NCI-H526 (cell line): ENCODE data around the gene LRCH1.

ENCODE experiments used
- DNase-seq, 2 experiments: peaks; one replicate each; lab custom pipeline; 2025; lab: John Stamatoyannopoulos, UW

The LRCH1 gene

DNA sequence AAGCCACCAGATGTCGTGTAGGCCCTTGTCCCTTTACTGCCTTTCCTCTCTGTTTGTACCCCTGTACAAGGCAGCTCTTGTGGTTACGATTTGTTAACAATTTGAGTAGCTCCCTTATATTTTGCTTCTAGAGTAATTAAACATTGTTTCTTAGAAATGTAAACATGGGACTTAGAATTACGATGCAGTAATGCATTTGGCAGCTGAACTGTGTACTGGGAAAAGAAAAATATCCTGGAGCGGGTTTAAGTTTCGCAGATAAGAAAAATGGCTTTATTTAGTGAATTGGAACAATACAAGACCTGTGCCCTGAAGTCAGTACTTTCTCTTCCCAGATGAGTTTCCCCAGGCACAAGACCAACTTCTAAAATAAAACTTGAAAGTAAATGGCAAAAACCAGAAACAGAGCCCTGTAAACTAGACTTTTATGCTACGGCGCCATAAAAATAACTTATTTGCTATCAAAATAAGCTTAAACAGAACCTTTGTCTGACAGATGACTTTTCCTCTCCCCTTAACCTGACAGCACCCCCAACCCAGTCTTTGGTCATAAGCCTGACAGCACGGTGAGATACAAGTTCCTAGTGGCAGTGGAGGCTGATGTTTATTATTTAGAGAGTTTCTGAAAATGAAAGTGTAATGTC is 63.0 kb downstream of the LRCH1 start:
- no peak for DNase-seq

DNA sequence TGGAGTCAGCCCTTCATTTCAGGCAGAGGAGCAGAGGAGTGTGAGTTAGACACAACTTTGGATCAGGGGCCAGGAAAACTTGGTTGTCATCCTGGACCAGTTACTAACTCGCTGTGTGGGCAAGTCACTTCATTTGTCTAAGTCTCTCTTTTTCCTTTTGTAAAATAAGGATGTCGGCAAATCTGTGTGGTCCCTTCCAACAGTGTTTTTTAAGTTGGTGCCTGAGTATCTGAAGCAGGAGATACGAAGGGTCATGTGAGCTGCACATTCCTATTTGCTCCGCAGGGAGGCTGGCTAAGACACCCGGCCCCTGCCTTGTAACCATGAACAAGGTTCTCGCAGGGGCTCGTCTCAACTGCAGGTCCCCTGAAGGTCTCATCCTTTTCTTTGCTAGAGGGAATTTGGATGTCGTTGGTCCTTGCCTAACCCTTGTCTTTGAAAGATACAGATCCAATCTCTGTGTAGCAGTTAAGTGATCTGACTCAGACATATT is 64.3 kb downstream of the LRCH1 start:
- DNase-seq: no peak

DNA sequence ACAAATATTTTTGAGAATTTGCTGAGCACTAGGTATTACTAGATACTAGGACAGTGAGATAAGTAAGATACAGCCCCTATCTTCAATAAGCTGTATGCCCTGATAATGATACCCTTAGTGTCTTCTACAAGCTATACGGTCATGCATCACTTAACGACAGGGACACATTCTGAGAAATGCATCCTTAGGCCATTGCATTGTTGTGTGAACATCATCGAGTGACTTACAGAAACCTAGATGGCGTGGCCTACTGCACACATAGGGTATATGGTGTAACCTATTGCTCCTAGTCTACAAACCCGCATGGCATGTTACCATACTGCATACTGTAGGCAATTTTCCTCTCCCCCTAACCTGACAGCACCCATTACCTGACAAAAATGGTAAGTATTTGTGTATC is 64.9 kb downstream of the LRCH1 start:
- no peak for DNase-seq

DNA sequence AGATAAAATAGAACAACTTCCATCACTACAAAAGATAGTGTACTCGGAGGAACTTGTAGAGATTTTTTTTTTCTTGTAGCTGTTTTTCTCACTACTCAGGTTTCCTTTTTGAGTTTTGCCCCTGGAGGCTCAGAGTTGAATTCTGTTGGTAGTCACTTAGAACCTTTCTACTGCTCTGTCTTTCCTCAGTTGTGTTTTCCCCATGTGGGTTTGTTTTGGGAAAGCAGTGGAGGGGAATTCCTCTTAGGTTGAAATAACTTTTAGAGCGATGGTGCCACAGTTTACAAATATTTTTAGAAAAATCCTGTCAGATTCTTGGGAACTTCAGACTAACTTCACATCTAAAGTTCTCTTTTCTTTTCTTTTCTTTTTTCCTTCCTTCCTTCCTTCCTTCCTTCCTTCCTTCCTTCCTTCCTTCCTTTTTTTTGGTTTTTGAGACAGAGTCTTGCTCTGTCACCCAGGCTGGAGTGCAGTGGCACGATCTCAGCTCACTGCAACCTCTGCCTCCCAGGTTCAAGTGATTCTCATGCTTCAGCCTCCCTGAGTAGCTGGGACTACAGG is 65.8 kb downstream of the LRCH1 start:
- no peak for DNase-seq

DNA sequence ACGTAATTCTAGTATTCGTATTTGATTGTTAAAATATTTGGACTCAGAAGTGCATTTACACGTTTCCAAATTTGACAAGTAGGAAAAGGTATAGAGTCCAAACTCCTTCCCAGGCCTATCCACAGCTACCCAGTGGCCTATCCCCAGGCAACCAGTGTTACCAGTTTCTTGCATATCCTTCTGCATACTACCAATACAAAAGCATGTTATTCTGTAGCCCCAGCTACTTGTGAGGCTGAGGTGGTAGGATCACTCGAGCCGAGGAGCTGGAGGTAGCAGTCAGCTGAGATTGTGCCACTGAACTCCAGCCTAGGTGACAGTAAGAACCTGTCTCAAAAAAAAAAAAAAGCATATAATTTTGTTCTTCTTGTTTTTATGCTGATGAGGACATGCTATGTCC is 67.1 kb downstream of the LRCH1 start:
- DNase-seq: no peak

DNA sequence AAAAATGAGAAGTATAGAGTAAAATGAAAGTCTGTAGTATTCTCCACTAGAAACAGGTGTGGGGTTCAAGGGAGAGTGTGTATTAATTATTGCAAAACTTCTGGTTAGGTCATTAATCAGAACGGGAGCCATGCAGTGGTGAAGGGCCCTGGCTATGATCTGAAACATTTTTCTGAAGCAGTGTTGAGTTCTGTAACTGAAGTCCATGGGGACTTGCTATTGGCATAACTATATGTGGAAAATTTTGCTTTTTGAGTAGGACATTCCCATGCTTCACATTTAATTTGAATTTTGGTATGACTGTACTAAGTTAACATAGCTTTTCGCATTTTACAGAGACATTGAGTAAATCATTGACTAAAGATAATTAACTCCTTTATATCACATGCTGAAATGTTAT is 67.5 kb downstream of the LRCH1 start:
- DNase-seq: no peak

DNA sequence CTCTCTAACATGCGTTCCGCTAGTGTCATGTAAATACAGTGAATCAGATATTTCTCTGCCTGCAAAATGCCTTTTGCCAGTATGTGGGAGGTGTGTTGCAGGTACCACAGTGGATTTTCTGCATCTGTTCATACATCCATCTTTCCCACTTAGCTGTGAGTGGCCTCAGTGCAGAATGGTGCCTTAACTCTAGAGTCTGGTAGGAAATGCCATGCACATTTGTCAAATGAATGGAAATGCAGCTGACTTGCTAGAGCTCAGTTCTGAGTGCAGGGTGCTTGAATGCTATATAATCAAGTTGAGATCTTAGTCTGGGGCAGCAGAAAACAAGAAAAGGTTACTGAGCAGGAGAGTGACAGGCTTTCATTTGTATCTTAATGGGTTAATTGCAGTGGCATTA is 68.2 kb downstream of the LRCH1 start:
- DNase-seq: no peak

DNA sequence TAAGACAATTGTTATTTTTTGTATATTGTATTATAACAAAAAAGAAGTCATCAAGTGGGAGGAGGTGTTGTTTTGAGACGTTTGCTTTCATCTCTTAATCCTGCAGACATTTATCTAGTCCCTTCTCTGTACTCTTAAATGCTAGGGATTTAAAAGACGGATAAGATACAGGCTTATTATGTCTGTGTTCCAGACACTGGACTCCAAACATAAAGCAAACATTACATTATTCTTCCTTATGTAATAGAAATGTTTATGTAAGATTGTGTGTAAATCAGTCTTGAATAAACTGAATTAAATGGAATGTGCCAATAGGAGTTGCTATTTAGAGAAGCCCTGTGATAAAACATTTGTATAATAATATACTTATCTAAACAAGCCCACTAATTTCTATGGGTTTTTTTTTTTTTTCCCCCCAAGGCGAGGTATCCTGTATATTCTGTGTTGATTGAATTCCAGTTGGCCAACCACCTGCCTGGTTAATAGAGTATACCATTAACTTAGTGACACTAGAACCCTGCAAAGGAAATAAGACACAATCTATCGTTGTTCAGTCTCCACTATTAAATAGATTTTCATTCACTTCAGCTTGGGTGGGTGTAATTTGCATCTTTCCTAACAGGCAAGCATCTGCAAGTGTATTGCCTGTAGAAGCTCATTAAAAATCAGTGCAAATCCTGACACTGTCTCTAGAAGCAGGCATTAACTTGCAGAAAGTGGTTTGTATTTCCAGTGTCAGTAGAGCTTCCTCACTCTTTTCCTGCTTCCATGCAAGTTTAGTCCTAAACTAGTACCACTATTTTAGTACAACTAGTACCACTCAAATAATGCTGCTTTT is 69.0 kb downstream of the LRCH1 start:
- DNase-seq: peak; percentile 91 to 92

DNA sequence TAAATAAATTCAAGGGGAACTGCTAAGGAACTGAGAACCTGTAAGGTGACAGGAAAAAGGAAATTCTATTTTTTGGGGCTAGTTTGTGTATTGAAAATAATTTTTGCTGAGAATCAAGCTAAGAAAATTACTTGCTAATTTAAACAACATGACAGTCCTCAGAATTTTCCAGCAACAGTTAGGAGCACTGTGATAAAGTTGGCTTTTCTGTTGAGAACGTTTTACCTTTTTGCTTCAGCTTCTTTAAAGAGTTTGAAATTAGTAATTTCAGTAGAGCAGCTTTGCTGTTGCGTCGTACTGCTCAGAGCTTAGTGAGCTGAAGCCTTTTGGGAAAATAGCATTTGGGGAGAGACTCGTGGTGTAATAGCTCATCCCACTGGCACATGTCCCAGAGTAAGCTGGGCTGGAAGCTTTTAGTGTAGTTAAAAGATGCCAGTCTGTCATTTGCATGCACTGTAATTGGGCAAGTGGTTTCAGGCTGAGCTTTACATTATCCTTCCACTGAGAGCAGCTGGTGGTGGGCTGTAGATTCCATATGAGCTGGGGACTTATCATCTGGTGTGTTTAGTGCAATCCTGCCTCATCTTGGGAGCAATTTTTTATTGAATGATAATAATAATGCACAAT is 69.8 kb downstream of the LRCH1 start:
- DNase-seq: peak; percentile 83 to 84

DNA sequence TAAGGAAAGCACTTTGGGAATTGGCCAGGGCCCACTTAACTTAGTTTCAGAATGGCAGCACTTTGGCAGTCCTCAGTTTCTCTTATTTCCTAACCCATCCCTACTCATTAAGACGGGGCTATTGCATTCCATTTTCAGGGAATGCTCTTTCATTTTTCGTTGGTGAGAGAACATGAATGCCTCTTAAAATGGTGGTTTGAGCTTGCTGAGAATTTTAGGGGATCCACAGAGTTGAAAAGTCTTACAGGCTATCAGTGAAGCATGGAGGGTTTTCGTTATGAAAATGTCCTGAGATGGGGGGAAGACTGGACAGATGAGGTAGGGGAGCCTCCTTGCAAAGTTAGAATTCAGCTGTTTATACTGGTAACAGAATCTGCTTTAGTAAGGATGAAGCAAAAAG is 71.4 kb downstream of the LRCH1 start:
- DNase-seq: no peak

DNA sequence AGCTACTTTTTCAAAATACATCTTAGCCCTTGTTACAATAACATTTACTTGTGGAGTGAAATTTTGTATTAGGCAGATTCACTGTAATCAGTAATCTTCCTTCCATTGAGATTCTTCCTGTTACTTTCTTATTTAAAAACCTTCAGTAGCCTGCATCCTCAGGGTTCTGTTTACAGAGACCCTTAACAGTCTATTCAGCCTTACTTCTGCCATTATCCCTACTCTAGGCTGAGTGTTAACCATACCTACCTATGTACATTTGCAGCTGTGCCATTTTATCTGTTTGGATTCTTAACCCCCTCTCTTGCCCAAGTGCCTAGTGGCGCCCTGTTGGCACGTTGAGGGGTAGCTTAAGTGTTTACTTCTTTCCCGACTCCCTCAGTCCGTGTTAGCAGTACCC is 71.9 kb downstream of the LRCH1 start:
- no peak for DNase-seq

DNA sequence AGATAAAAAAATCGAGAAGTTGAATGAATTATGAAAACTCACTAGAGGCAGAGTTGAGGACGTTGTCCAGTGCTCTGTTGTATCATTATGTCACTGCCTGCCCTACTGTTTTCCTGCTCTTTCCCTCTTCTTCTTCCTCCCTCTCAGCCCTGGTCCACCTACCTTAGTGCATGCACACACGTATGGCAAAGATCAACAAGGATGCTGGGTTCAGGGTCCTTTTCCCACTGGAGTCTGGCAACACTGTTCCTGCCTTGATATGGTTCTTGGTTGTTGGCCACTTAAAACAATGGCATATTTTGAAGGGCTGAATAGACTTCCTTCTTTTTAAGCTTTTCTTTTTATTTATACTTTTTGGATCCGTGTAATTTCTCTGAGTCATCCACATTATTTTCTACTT is 74.5 kb downstream of the LRCH1 start:
- no peak for DNase-seq

DNA sequence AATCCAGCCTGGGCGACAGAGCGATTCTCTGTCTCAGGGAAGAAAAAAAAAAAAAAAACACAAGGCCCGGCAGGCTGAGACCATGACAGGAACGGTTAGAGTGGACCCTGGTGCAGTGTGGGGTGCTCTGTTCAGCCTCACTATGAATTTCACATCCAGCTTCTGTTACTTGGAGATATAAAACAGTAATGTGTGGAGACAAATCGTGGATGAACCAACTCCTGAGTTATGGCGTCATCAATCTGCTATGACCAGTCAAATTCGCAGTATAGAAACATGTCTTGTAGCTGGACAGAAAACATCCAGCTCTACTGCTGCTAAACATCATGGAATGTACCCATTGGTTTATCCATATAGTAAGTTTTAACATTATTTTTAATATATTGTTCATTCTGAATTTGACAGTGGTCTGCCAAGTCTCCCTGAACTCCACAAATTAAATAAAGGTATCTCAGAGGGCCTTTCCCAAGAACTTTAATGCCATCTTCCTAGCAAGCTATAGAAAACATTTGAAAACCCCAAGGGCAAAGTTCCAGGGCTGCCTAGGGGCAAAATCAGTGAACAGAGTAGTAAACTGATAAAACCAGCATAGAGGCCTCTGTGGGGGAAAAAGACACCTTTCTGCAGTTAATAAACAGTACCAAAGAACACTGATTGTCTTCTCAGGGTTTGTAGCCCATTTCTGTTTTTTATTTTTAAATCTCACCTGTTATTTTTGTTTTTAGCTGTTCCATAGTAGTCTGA is 75.8 kb downstream of the LRCH1 start:
- DNase-seq: no peak

DNA sequence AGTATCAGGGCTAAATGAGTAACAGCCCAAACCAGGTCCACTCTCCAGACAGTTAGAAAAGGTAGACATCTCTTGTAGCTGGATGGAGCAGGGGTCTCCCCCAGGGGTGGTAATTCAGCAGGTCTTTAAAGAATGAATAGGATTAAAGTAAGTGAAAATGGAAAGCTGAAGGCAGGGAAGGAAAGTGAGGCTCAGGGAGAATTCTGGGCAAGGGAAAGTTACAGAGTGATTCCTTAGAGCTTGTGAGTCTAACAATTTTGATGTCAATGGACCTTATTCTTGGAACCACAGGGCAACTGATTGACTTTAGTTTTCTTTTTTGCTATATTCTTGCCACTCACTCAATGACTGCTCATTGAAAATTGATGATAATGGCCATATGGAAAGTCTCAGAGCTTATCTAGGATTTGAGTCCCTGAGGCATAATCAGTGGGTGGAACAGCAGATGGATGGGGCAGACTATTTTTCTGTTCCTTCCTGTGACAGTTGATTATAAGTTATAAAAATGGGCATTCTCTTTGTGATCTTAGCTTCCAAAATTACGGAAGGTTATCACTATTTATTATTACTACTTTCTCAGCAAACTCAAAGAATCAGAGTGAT is 76.9 kb downstream of the LRCH1 start:
- no peak for DNase-seq

DNA sequence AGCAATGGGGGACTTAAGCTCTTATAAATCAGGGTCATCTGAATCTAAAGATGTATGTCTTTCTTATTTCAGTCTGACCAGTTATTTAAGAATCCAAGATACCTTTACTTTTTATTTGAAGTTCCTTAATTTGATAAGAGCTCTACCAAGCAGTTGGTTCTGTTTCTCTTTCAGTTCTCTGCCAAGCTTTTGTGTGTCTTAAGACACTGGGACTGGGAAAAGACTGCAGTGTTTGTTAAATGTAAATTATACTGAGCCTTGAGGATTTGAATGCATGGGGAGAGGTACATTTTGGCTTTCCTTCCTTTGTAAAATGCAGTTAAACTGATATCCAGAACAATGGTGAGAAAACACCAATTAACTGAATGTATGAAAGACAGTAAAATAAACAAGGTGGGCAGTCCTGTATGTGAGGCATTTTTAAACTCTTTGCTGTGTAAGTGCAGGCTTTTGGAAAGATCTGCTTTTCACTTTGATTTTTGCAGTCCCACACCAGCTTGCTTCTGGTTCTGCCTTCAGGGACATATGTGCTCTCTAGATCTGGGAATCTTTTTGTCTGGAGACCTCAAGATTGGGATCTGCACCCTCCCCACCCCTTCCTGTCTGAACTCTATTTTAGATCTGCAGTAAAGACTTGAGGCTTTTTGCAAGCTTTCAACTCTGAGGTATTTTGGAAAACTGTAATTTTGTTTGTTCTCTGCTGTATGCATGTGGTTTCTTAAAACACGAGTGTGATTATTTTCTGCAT is 77.6 kb downstream of the LRCH1 start:
- no peak for DNase-seq

DNA sequence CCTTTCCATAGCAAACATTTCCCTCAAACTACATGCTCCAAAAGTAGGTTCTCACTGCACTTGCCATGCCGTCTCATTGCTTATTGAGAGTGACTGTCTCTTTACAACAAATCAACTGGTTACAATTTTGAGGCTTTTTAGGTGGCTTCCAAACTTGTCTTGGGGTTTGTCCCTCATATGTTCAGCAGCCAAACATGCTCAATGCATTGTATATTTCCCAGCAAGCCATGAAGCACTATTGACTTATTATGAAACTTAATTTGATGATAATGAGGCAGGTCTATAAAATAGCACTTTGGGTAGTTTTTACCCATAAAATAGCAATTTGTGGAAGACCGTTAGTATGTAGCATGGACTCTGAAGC is 78.2 kb downstream of the LRCH1 start:
- no peak for DNase-seq

DNA sequence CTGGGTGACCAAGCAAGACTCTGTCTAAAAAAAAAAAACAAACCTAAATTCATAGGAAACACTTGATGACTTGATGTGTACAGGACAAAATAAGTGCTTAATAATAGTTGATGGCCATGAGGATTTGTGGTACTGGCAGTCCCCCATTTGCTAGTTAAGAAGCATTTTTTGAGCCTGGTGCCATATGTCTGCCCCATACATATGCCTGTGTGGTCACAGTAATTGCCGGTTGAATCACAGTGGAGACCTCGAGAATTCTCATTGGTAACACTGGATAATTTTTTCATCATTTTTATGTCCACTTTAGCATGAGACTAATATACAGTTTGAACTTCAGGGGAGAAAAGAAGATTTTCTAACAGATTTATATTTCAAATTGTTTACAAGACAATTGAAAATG is 79.2 kb downstream of the LRCH1 start:
- DNase-seq: no peak

DNA sequence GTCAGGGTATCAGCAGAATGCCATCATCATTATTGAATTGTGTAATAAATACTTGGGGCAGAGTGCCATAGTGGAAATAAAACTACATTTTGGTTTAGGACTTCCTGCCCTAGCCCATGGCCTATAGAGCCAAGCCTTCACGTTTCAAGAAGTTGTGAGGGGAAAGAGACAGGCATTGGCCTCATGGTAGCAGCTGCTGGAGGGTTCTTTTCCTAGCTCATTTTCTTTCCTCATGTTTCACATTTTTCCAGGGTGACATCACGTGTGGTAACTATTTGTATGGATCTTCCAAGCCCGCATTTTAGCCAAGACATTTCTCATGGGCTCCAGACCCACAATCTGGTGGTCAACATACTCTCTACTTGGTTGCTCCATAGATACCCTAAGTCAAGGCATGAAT is 80.4 kb downstream of the LRCH1 start:
- DNase-seq: no peak

DNA sequence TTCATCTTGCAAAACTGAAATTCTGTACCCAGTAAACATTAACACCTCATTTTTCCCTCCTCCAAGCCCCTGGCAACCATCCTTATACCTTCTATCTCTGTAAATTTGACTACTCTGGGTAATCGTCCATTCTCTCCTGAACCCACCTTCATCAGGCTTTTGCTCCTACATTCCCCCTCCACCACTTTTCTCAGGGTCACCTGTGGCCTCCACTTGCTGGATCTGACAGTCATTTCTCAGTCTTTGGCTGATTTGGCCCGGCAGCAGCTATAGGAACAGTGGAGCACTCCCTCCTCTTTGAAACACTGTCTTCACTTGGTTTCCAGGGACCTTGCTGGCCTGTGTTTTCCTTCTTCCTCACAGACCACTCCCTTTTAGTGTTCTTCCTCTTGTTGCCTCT is 83.5 kb downstream of the LRCH1 start:
- DNase-seq: no peak

DNA sequence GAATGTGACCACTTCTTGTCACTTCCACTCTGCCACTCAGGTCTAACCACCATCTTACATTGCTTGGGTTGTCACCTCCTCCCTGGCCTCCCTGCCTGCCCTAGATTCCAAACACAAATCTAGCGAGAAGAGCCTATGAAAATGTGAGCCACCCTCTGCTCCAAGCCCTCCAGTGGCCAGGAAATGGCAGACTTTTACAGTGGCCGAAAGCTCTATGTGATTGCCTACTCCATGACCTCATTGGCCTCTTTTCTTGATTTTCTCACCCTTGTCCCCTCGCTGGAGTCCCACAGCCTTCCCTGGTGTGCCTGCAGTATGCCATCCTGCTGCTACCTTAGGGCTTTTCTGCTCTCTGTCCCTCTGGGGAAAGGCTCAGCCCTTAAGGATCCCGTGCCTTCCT is 84.2 kb downstream of the LRCH1 start:
- DNase-seq: no peak

DNA sequence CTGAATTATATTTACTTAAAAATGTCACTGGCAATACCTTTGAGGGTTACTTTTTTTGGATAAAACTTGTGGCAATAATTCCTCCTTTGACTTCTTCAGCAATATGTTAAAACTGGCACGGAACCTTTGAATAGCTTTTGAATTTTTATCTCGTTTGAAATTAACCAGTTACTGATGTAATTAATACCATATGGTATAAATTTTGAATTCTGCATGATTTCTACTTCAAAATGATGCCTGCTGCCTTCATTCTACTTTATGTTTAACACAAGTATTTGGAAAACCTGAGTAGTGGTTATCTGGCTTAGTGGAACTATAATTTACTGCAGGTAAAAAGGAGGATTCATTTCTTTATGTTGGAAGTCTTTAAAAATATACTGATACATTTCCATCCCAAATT is 85.3 kb downstream of the LRCH1 start:
- DNase-seq: no peak
